H1 (cell line): ENCODE data around the gene TMEM129. TPM values are rescaled to one million over a fixed set of nuclear protein-coding genes. Genes with fewer than 3 reads are reported as not detected.

Source experiments
- CBX5 ChIP-seq: fragments of 300-800, 300-1000 bp; sonication (generic); IDR thresholded peaks from 2 replicates; pipeline ENCODE4 v1.7.1; 2016; ENCODE audit warnings: antibody characterized with exemption, low read length, low read depth
- CHD7 ChIP-seq: fragments of 300-600 bp; sonication (generic); IDR thresholded peaks from 2 replicates; pipeline ENCODE4 v1.7.1; 2012; ENCODE audit warnings: low read length, moderate library complexity, mild to moderate bottlenecking, inconsistent platforms; ENCODE audit not compliant: insufficient replicate concordance
- EGR1 ChIP-seq: IDR thresholded peaks from 2 replicates; pipeline ENCODE4 v1.6.1; 2011; ENCODE audit warnings: low read depth, low read length, borderline replicate concordance
- polyA plus RNA-seq, 7 experiments: library from polyadenylated mRNA; depleted of rRNA in 3 of 7; stranded (reverse) in 5 of 7; unstranded in 2 of 7; fragments of >200 nt in 5 of 7; fragments of 200-250 nt in 2 of 7; gene quantifications; 1 replicate in 5 of 7; 2 replicates in 1 of 7; 4 replicates in 1 of 7; pipeline versions ENCODE4 v1.2.1 to v1.2.3, GENCODE V29; 2011 to 2013; ENCODE audit warnings: missing spikeins in 2 of 7, mixed read lengths in 2 of 7
- total RNA-seq: library from RNA; stranded (reverse); fragmentation: NEBNext Ultra II Directional; extraction: Animal tissue kit (Norgen Biotek cat#: 25700); gene quantifications from 2 replicates; pipeline ENCODE4 v1.2.1, GENCODE V29; 2021

TMEM129 gene
- total and polyA plus RNA-seq, 2 of the 8 experiments (the other 6 are each of a cell fraction or from before 2014, with no cell fraction given), result 31.5 to 58.7 TPM

- TF ChIP-seq CHD7 (no peak), CBX5 (no peak), EGR1 (no peak)
These were observed 6.7 kb downstream of the TMEM129 start (continued) for GRCh38 chr4:1714303-1715001.
